ENCODE results near the gene TPD52L2.
"Not testable (repeated sequence)": the region's sequence is repeated elsewhere in the genome, so short reads cannot be mapped to it uniquely, and the experiment has no call there.

Gene TPD52L2

DNA sequence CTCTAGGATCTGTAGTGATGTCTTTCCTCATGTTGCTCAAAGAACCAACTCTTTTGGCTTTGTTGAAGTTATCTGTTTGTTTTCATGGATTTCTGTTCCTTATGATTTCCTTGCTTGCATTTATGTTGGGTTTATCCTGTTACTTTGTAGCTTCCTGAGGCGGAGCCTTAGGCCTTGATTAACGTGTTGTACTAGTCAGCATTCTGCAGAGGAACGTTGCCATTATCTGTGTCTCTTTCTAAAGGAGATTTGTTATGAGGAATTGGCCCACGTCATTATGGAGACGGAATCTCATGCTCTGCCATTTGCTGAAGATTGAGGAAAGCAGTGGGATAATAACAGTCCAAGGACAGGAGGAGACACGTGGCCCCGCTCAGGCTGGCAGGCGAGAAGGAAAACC, 61.2 kb downstream of the TPD52L2 start:
- in situ Hi-C loops (cut with HindIII; ENCODE audit: low sequenced_read_pairs), result no loop called here

GRCh38 chr20:63929071-63929470, 64.0 kb downstream of the TPD52L2 start:
- in situ Hi-C loops (cut with HindIII; ENCODE audit: low sequenced_read_pairs), result no loop called here

- in situ Hi-C loops (cut with HindIII; ENCODE audit: low sequenced_read_pairs), result not testable (repeated sequence)
These were observed 64.4 kb downstream of the TPD52L2 start for GRCh38 chr20:63929473-63929883.

DNA sequence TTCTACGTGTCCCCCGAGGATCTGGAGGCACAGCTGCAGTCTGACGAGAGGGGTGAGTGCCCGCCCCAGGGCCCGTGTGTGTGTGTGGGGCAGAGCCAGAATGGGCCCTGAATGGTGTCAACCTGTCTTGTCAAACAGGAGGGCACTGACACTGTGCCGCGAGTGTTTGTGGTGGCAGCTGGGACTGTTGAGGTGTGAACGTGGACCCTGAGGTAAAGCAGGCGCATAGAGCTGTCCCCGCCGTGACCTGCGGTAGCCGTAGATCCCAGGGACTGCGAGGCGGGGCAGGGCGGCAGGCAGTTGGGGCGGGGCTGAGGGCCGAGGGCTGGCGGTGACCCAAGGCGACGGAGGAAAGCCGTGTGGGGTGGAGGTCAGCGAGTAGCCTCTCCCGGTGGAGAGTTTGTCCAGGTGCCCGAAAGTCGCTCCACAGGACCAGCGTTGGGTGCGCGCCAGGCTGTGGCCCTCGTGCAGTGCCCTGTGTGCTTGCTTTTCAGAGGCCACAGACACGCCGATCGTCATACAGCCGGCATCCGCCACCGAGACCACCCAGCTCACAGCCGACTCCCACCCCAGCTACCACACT, 66.0 kb downstream of the TPD52L2 start:
- in situ Hi-C loops (cut with HindIII; ENCODE audit: low sequenced_read_pairs), result no loop called here

DNA sequence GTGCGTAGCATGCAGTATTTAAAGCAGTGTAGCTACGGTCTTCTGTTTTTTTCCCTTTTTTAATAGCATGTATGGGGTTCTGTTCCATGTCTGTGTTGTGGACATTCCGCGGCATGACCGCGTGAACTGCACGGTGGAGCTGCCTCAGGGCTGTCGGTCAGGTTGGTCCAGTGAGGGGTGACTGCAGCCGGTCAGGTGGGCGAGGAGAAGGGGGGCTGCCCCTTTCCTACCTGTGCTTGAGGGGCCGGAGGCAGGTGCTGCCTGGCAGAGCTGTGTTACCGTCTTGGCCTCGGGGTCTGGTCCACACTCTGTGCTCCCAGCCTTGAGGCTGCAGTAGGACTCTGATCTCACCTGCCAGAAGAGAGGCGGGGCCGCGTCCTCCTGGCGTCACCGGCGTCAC, 66.7 kb downstream of the TPD52L2 start:
- in situ Hi-C loops (cut with HindIII; ENCODE audit: low sequenced_read_pairs), result no loop called here

- in situ Hi-C loops (cut with HindIII; ENCODE audit: low sequenced_read_pairs), result no loop called here
These were observed 67.6 kb downstream of the TPD52L2 start for GRCh38 chr20:63932606-63933160.

- in situ Hi-C loops (cut with HindIII; ENCODE audit: low sequenced_read_pairs), result no loop called here
These were observed 68.6 kb downstream of the TPD52L2 start for GRCh38 chr20:63933646-63934045.

DNA sequence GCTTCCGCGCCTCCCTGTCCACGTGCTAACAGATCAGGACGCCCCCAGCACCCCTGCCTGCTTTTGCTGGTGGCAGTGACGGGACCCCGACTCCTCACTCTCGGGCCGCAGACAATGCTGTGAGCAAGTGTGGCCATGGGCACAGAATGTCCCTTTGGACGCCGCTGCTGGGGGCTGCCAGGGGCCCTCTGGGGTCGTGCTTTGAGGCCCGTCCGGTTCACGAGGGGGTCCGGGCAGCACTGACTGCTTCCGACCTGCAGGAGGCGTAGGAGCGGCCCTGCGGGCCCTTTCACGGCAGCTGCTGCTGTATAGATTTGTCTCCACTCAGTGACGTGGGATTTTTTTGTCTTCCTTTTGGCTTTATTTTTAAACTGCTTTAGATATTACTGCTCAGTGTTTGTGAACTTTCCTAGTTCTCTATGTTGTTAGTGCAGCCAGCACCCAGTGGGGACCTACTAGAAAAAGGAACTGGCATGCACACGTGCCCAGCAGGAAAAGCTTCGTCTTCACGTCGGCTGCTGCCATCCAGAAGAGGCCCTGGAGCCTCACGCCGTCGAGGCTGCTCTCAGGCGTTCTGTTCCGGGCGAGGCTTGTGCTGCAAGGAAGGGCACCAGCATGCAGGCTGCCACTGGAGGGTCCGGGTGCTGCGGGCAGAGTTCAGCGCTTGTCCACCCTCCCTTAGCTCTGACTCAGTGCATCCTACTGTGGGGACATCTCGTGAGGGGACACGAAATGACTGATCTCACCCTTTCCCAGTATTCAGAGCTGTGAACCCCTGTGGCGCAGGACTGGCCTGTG, 69.4 kb downstream of the TPD52L2 start:
- in situ Hi-C loops (cut with HindIII; ENCODE audit: low sequenced_read_pairs), result no loop called here

DNA sequence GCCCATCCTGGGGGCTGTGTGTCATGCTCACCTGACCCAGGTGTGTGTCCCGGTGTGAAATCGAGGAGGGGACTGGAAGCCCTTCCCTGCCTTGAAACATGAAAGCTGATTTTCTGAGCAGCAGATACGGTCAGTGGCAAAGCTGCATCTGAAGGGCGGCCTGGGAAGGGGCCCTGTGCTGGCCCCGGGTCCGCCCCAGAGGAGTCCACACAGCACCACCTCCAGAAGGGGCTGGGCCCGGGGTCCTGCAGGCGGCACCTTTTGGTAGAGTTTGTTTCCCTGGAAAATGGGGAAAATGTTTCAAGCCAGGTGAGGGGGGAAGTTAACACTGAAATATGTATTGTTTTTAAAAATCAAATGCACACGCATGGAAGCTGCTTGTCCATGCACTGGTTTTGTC, 70.4 kb downstream of the TPD52L2 start:
- in situ Hi-C loops (cut with HindIII; ENCODE audit: low sequenced_read_pairs), result no loop called here

GRCh38 chr20:63937596-63937995, 72.5 kb downstream of the TPD52L2 start:
- in situ Hi-C loops (cut with HindIII; ENCODE audit: low sequenced_read_pairs), result no loop called here

DNA sequence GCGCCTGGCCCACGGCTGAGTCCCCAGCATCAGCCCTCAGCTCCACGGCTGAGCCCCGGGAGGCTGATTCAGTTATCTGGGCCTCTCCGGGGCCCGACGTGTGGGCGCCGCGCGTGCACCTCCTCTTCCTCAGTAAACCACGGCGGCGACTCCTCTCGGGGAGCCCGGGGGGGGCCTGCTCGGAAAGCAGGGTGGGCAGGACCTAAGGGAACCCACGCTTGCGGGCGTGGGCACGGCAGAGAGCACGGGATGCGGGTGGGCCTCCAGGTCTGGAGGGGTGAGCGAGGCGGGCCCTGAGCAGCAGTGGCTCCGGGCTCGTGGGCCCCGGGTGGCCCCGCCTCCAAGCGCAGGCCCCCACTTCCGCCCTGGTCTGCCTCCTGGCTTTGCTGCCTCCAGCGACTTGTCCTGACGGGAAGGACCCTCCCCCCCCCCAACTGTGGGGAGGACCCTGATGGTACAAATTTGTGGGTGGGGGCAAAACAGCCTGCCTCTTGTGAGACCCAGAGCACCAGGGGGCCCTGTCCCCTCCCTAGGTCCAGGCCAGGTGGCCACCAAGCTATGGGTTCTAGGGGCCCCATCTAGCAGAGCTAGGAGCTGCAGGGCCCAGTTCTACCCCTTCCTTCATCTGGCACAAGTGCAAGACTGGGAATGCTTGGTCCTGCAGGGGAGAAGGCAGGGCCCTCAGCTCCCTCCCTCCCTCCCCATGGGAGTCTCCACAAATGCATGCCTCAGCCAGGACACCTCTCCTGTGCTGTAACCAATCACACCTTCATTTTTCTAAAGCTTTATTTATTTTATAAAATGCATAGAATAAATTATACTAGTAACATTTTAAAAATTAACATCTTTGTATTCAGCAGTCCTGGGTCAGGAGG, 74.2 kb downstream of the TPD52L2 start:
- in situ Hi-C loops (cut with HindIII; ENCODE audit: low sequenced_read_pairs), result no loop called here

DNA sequence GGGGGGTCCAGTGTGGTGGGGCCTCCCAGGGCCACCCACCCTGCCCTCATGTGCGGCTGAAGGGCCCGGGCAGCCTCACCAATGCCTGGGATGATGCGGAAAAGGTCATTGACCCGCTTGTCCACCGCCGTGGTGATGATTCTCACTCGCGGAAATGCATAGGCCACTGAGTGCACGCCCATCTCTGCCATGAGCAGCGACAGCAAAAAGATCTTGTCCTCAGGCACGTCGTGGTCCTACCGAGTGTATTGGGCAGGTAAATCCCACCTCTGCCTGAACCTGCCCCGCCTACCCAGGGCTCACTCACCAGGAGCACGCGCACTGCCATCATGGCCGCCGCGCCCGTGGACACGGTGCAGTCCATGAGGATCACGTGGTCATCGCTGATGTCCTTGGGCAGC, 75.0 kb downstream of the TPD52L2 start:
- in situ Hi-C loops (cut with HindIII; ENCODE audit: low sequenced_read_pairs), result loop anchor here (5.0 kb wide), 1 partner anchor 43 kb away; the partner anchor contains the start of gene DNAJC5

- in situ Hi-C loops (cut with HindIII; ENCODE audit: low sequenced_read_pairs), result loop anchor here (5.0 kb wide), 1 partner anchor 43 kb away; the partner anchor contains the start of gene DNAJC5
These were observed 75.6 kb downstream of the TPD52L2 start for GRCh38 chr20:63940472-63941266.

Data from endothelial cell of hepatic sinusoid (primary cell).